Measurements from ENCODE around the gene PTGR3. TPM values are rescaled to one million over a fixed set of nuclear protein-coding genes. Genes with fewer than 3 reads are reported as not detected.

The PTGR3 gene
- total and polyA plus RNA-seq, 2 of the 8 experiments (the other 6 are each of a cell fraction or from before 2014, with no cell fraction given) = 2.0 to 3.6 TPM

- no peak overlapping the region for H2BK15ac ChIP-seq (ENCODE audit: low read length)
- no peak for FAIRE-seq
- H3K4ac ChIP-seq (replicated peaks; ENCODE audit: insufficient read length, low read depth, low read length) = no peak overlapping the region
- H3K14ac ChIP-seq (ENCODE audit: insufficient read length) = no peak overlapping the region
- ChIA-PET POLR2A (ENCODE audit: partially characterized antibody) (no interaction called here), CTCF (ENCODE audit: partially characterized antibody) (interaction anchor here (0.7 to 1.2 kb wide), 2 partner anchors 94 to 327 kb away, joined by 3 read pairs; no protein-coding TSS in a partner anchor)
- no peaks in the 10 kb centered on the region for H3K23me2 ChIP-seq (ENCODE audit: low read depth, low read length)
- H3K4me3 ChIP-seq (ENCODE audit: extremely low read depth in 1 of 4, insufficient read depth in 2 of 4, low read depth in 3 of 4, low read length in 4 of 4) = no peak overlapping the region
- H3K4me1 ChIP-seq (replicated peaks in 1 of 4; ENCODE audit: control insufficient read depth in 3 of 4, insufficient read depth in 4 of 4, low read length in 3 of 4) = 0 out of 7 replicates have a peak, but pooled peaks cover 0 to 2% (median 0%) of the 10 kb centered on the region in 4 experiments
- no peak overlapping the region for H3K56ac ChIP-seq (replicated peaks; ENCODE audit: insufficient read length, low read depth, low read length)
- no peak overlapping the region for H2BK5ac ChIP-seq (ENCODE audit: low read depth, low read length)
- H3K9me3 ChIP-seq (ENCODE audit: insufficient read depth in 2 of 2, low read depth in 1 of 2, low read length in 1 of 2) = peaks cover 0 to 3% of the 10 kb centered on the region in 2 experiments; a peak in 1 of 4 replicates
- H3K79me1 ChIP-seq (ENCODE audit: low read depth, low read length) = no peaks in the 10 kb centered on the region
- H4K91ac ChIP-seq (replicated peaks; ENCODE audit: insufficient read length, low read length) = no peak overlapping the region
- no peak overlapping the region for H3K4me2 ChIP-seq (ENCODE audit: insufficient read depth in 1 of 2, low read depth in 2 of 2, low read length in 2 of 2)
- no peak overlapping the region for H3K18ac ChIP-seq (ENCODE audit: extremely low read depth, low read length)
- no peaks in the 10 kb centered on the region for H4K20me1 ChIP-seq (replicated peaks in 1 of 2; ENCODE audit: control insufficient read depth in 1 of 2, insufficient read depth in 2 of 2, low read length in 2 of 2)
- H2AK5ac ChIP-seq (ENCODE audit: low read depth, low read length) = no peak overlapping the region
- WGBS, 2 experiments (ENCODE audit: extremely low coverage in 1 of 2, insufficient coverage in 1 of 2, insufficient read length in 1 of 2, insufficient replicate concordance in 2 of 2, low coverage in 1 of 2, low lambda C conversion rate in 2 of 2, missing lambda C conversion rate in 1 of 2) = 85% methylated on average over 16 of the region's 16 CpGs; no CpG with 5 or more reads in 1 of the 2 experiments
- H2BK20ac ChIP-seq (ENCODE audit: low read length) = no peak overlapping the region
- no peak overlapping the region for H3K23ac ChIP-seq (ENCODE audit: insufficient read length)
- H2BK12ac ChIP-seq (ENCODE audit: low read depth, low read length) = no peak overlapping the region
- H3K79me2 ChIP-seq (ENCODE audit: control insufficient read depth in 1 of 2, insufficient read depth in 2 of 2, low read length in 2 of 2) = no peaks in the 10 kb centered on the region
- no peaks in the 10 kb centered on the region for H3K27me3 ChIP-seq (replicated peaks in 1 of 4; ENCODE audit: control insufficient read depth in 3 of 4, extremely low read depth in 1 of 4, insufficient read depth in 3 of 4, low read length in 3 of 4)
- no peak for DNase-seq (ENCODE audit: low read depth in 1 of 2, low spot score in 2 of 2)
- no peak overlapping the region for H4K8ac ChIP-seq (ENCODE audit: extremely low read depth, insufficient read depth, low read length)
- H2AFZ ChIP-seq (ENCODE audit: low read length) = no peak overlapping the region
- no peak overlapping the region for H2BK120ac ChIP-seq (replicated peaks; ENCODE audit: low read depth, low read length)
- H3K27ac ChIP-seq (ENCODE audit: low read depth, low read length) = no peak overlapping the region
- H4K5ac ChIP-seq (ENCODE audit: insufficient read length, low read depth, low read length) = no peak overlapping the region
- no peaks in the 10 kb centered on the region for H3K36me3 ChIP-seq (ENCODE audit: control insufficient read depth in 2 of 4, insufficient read depth in 4 of 4, low read length in 3 of 4)
- H3K9ac ChIP-seq (replicated peaks in 1 of 4; ENCODE audit: extremely low read depth in 1 of 4, low read depth in 3 of 4, low read length in 3 of 4) = no peak overlapping the region
- TF ChIP-seq ATF3 (IDR thresholded peaks at IDR 0.05; ENCODE audit: insufficient read depth, low read depth, low read length) (no peak), TCF12 (IDR thresholded peaks at IDR 0.05; ENCODE audit: low read depth, low read length) (no peak), NANOG (IDR thresholded peaks at IDR 0.05; ENCODE audit: insufficient read depth, low read depth, low read length, poor library complexity, severe bottlenecking) (no peak), HDAC6 (IDR thresholded peaks at IDR 0.05; ENCODE audit: low read depth, low read length) (no peak), FOSL1 (IDR thresholded peaks at IDR 0.05; ENCODE audit: insufficient read depth, low read depth, low read length) (no peak), EZH2 (IDR thresholded peaks at IDR 0.05; ENCODE audit: low read depth, low read length, severe bottlenecking) (no peak), BACH1 (IDR thresholded peaks at IDR 0.05; ENCODE audit: low read length) (no peak), RAD21 (IDR thresholded peaks at IDR 0.05 in 1 of 2, conservative IDR thresholded peaks at IDR 0.05 in 1 of 2; ENCODE audit: low read depth in 2 of 2, low read length in 2 of 2) (no peak)
These were observed 49.1 kb downstream of the PTGR3 start for GRCh38 chr18:75159646-75160356.

Measured in H1 (cell line).